Measurements from ENCODE around the gene PRUNE2.
A peak's percentile ranks its signal among the peaks of the same experiment; 100 is the strongest.

PRUNE2 gene

GRCh38 chr9:76913467-76913866, 7.6 kb upstream of the PRUNE2 start:
- no peak overlapping the region for H3K4me3 ChIP-seq (ENCODE audit: low read depth, low read length)
- no peak for DNase-seq (ENCODE audit: low read depth, low spot score)
- in situ Hi-C loops (cut with HindIII; ENCODE audit: low sequenced_read_pairs): no loop called here
- TF ChIP-seq, protein P1, sequence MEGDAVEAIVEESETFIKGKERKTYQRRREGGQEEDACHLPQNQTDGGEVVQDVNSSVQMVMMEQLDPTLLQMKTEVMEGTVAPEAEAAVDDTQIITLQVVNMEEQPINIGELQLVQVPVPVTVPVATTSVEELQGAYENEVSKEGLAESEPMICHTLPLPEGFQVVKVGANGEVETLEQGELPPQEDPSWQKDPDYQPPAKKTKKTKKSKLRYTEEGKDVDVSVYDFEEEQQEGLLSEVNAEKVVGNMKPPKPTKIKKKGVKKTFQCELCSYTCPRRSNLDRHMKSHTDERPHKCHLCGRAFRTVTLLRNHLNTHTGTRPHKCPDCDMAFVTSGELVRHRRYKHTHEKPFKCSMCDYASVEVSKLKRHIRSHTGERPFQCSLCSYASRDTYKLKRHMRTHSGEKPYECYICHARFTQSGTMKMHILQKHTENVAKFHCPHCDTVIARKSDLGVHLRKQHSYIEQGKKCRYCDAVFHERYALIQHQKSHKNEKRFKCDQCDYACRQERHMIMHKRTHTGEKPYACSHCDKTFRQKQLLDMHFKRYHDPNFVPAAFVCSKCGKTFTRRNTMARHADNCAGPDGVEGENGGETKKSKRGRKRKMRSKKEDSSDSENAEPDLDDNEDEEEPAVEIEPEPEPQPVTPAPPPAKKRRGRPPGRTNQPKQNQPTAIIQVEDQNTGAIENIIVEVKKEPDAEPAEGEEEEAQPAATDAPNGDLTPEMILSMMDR (IDR thresholded peaks at IDR 0.05; ENCODE audit: low read depth, low read length): no peak

- no peak overlapping the region for H3K4me3 ChIP-seq (ENCODE audit: low read depth, low read length)
- TF ChIP-seq, protein P1 (IDR thresholded peaks at IDR 0.05; ENCODE audit: low read depth, low read length): no peak
- peak; percentile 82 for DNase-seq (ENCODE audit: low read depth, low spot score)
- in situ Hi-C loops (cut with HindIII; ENCODE audit: low sequenced_read_pairs): no loop called here
Observed at GRCh38 chr9:76912636-76913275, 6.8 kb upstream of the PRUNE2 start.

- no peak for DNase-seq (ENCODE audit: low read depth, low spot score)
- H3K4me3 ChIP-seq (ENCODE audit: low read depth, low read length): no peak overlapping the region
- TF ChIP-seq, protein P1 (IDR thresholded peaks at IDR 0.05; ENCODE audit: low read depth, low read length): no peak
- in situ Hi-C loops (cut with HindIII; ENCODE audit: low sequenced_read_pairs): no loop called here
Observed at GRCh38 chr9:76911971-76912370, 6.1 kb upstream of the PRUNE2 start.

- H3K4me3 ChIP-seq (ENCODE audit: low read depth, low read length): no peak overlapping the region
- TF ChIP-seq, protein P1 (IDR thresholded peaks at IDR 0.05; ENCODE audit: low read depth, low read length): no peak
- DNase-seq (ENCODE audit: low read depth, low spot score): no peak
- in situ Hi-C loops (cut with HindIII; ENCODE audit: low sequenced_read_pairs): no loop called here
Observed at GRCh38 chr9:76910861-76911260, 4.9 kb upstream of the PRUNE2 start.

DNA sequence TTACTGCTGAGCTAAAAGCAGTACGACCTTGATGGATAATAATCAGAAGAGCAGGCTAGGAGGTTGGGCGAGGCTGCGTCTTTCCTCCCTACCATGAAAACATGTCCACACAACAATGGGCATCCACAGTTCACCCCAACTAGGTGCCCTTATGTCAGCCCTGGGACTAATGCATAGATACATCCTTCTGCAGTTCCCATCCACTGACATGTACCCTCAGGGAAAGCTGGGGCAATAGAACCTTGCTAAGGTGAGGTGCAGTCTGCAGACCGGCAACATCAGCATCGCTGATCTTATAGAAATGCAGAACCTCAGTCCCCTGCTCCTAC, 697 bp upstream of the PRUNE2 start:
- in situ Hi-C loops (cut with HindIII; ENCODE audit: low sequenced_read_pairs): no loop called here
- DNase-seq (ENCODE audit: low read depth, low spot score): no peak
- TF ChIP-seq, protein P1 (IDR thresholded peaks at IDR 0.05; ENCODE audit: low read depth, low read length): no peak
- H3K4me3 ChIP-seq (ENCODE audit: low read depth, low read length): peak overlapping the region; percentile 24

- in situ Hi-C loops (cut with HindIII; ENCODE audit: low sequenced_read_pairs): no loop called here
- no peak for DNase-seq (ENCODE audit: low read depth, low spot score)
- TF ChIP-seq, protein P1 (IDR thresholded peaks at IDR 0.05; ENCODE audit: low read depth, low read length): no peak
- peak overlapping the region; percentile 55 for H3K4me3 ChIP-seq (ENCODE audit: low read depth, low read length)
Observed at GRCh38 chr9:76904661-76905457, 1.1 kb downstream of the PRUNE2 start.
